ENCODE measurements around the gene HECW1.

The HECW1 gene

GRCh38 chr7:43559946-43560335 lies 447.5 kb downstream of the HECW1 start:
- in situ Hi-C loops (cut with MboI; ENCODE audit: low sequenced_read_pairs): loop anchor here (25.0 kb wide), 1 partner anchor 277 kb away; no protein-coding TSS in a partner anchor

- in situ Hi-C loops (cut with MboI; ENCODE audit: low sequenced_read_pairs): loop anchor here (25.0 kb wide), 1 partner anchor 276 kb away; no protein-coding TSS in a partner anchor
These were observed 448.4 kb downstream of the HECW1 start for GRCh38 chr7:43560742-43561330.

- in situ Hi-C loops (cut with MboI; ENCODE audit: low sequenced_read_pairs): loop anchor here (25.0 kb wide), 1 partner anchor 275 kb away; no protein-coding TSS in a partner anchor
These were observed 449.9 kb downstream of the HECW1 start for GRCh38 chr7:43562383-43562782.

GRCh38 chr7:43565786-43566185 lies 453.3 kb downstream of the HECW1 start:
- in situ Hi-C loops (cut with MboI; ENCODE audit: low sequenced_read_pairs): loop anchor here (25.0 kb wide), 1 partner anchor 272 kb away; no protein-coding TSS in a partner anchor

- in situ Hi-C loops (cut with MboI; ENCODE audit: low sequenced_read_pairs): loop anchor here (25.0 kb wide), 1 partner anchor 269 kb away; no protein-coding TSS in a partner anchor
These were observed 456.1 kb downstream of the HECW1 start for GRCh38 chr7:43568529-43568928.

GRCh38 chr7:43569424-43569823 lies 457.0 kb downstream of the HECW1 start:
- in situ Hi-C loops (cut with MboI; ENCODE audit: low sequenced_read_pairs): loop anchor here (25.0 kb wide), 1 partner anchor 268 kb away; no protein-coding TSS in a partner anchor

- in situ Hi-C loops (cut with MboI; ENCODE audit: low sequenced_read_pairs): loop anchor here (10.0 to 25.0 kb wide), 2 partner anchors 144 to 266 kb away; no protein-coding TSS in a partner anchor
These were observed 458.4 kb downstream of the HECW1 start for GRCh38 chr7:43570688-43571365.

- in situ Hi-C loops (cut with MboI; ENCODE audit: low sequenced_read_pairs): loop anchor here (10.0 to 25.0 kb wide), 2 partner anchors 142 to 265 kb away; no protein-coding TSS in a partner anchor
These were observed 460.1 kb downstream of the HECW1 start for GRCh38 chr7:43572516-43573049.

- in situ Hi-C loops (cut with MboI; ENCODE audit: low sequenced_read_pairs): loop anchor here (10.0 to 25.0 kb wide), 2 partner anchors 141 to 263 kb away; no protein-coding TSS in a partner anchor
These were observed 461.4 kb downstream of the HECW1 start for GRCh38 chr7:43573832-43574231.

GRCh38 chr7:43575506-43575905 lies 463.1 kb downstream of the HECW1 start:
- in situ Hi-C loops (cut with MboI; ENCODE audit: low sequenced_read_pairs): loop anchor here (10.0 kb wide), 1 partner anchor 139 kb away; no protein-coding TSS in a partner anchor

GRCh38 chr7:43576241-43576640 lies 463.8 kb downstream of the HECW1 start:
- in situ Hi-C loops (cut with MboI; ENCODE audit: low sequenced_read_pairs): loop anchor here (10.0 kb wide), 1 partner anchor 139 kb away; no protein-coding TSS in a partner anchor

GRCh38 chr7:43577485-43577951 lies 465.1 kb downstream of the HECW1 start:
- in situ Hi-C loops (cut with MboI; ENCODE audit: low sequenced_read_pairs): loop anchor here (10.0 kb wide), 1 partner anchor 137 kb away; no protein-coding TSS in a partner anchor

- in situ Hi-C loops (cut with MboI; ENCODE audit: low sequenced_read_pairs): loop anchor here (10.0 kb wide), 1 partner anchor 112 kb away; no protein-coding TSS in a partner anchor
These were observed 470.3 kb downstream of the HECW1 start, which contains the start of gene STK17A for GRCh38 chr7:43582503-43583423. Gene STK17A, plus strand, starts transcription at chr7:43583108. Its CDS starts 136 bp downstream, at chr7:43583244.

GRCh38 chr7:43583424-43584194 lies 471.2 kb downstream of the HECW1 start:
- in situ Hi-C loops (cut with MboI; ENCODE audit: low sequenced_read_pairs): loop anchor here (10.0 kb wide), 1 partner anchor 111 kb away; no protein-coding TSS in a partner anchor

GRCh38 chr7:43584195-43584586 lies 471.7 kb downstream of the HECW1 start:
- in situ Hi-C loops (cut with MboI; ENCODE audit: low sequenced_read_pairs): loop anchor here (10.0 kb wide), 1 partner anchor 111 kb away; no protein-coding TSS in a partner anchor

GRCh38 chr7:43584733-43585132 lies 472.3 kb downstream of the HECW1 start:
- in situ Hi-C loops (cut with MboI; ENCODE audit: low sequenced_read_pairs): loop anchor here (10.0 kb wide), 1 partner anchor 110 kb away; no protein-coding TSS in a partner anchor

GRCh38 chr7:43585562-43585961 lies 473.1 kb downstream of the HECW1 start:
- in situ Hi-C loops (cut with MboI; ENCODE audit: low sequenced_read_pairs): loop anchor here (10.0 kb wide), 1 partner anchor 109 kb away; no protein-coding TSS in a partner anchor

GRCh38 chr7:43586251-43586900 lies 473.9 kb downstream of the HECW1 start:
- in situ Hi-C loops (cut with MboI; ENCODE audit: low sequenced_read_pairs): loop anchor here (10.0 kb wide), 1 partner anchor 108 kb away; no protein-coding TSS in a partner anchor

All from HL-60/S4 (cell line).